ENCODE data around the gene PRICKLE2.

GRCh38 chr3:64072126-64072525 lies 153.1 kb downstream of the PRICKLE2 start:
- TF ChIP-seq, protein P1, sequence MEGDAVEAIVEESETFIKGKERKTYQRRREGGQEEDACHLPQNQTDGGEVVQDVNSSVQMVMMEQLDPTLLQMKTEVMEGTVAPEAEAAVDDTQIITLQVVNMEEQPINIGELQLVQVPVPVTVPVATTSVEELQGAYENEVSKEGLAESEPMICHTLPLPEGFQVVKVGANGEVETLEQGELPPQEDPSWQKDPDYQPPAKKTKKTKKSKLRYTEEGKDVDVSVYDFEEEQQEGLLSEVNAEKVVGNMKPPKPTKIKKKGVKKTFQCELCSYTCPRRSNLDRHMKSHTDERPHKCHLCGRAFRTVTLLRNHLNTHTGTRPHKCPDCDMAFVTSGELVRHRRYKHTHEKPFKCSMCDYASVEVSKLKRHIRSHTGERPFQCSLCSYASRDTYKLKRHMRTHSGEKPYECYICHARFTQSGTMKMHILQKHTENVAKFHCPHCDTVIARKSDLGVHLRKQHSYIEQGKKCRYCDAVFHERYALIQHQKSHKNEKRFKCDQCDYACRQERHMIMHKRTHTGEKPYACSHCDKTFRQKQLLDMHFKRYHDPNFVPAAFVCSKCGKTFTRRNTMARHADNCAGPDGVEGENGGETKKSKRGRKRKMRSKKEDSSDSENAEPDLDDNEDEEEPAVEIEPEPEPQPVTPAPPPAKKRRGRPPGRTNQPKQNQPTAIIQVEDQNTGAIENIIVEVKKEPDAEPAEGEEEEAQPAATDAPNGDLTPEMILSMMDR (IDR thresholded peaks at IDR 0.05) = no peak
- TF ChIP-seq SIN3A (IDR thresholded peaks at IDR 0.05; ENCODE audit: borderline replicate concordance, insufficient read depth, low read depth, low read length) (no peak), POLR2AphosphoS5 (IDR thresholded peaks at IDR 0.05; ENCODE audit: low read depth, low read length) (no peak), REST (IDR thresholded peaks at IDR 0.05; ENCODE audit: insufficient read depth in 1 of 2, low read depth in 2 of 2, low read length in 1 of 2) (no peak), TCF7L2 (IDR thresholded peaks at IDR 0.05; ENCODE audit: low read depth, low read length) (no peak)
